Naive thymus-derived CD4-positive, alpha-beta T cell (primary cell): ENCODE data around the gene CCDC198. TPM values are rescaled to one million over a fixed set of nuclear protein-coding genes. Genes with fewer than 3 reads are reported as not detected.
A peak's percentile ranks its signal among the peaks of the same experiment; 100 is the strongest.

Experiments used
- ATAC-seq: fragments of 150-1000 bp; cut with Tn5 transposase; 2 replicates; pipeline ENCODE4 v1.10.0; 2021; ENCODE audit warnings: mild to moderate bottlenecking, moderate library complexity
- CTCF ChIA-PET: fragments of 350-600 bp; sonication (Branson Sonifier 250); formaldehyde crosslinking; loops from one replicate; lab custom pipeline; 2021; ENCODE audit warnings: antibody characterized with exemption; lab: Charles Lee
- POLR2A ChIA-PET: fragments of 350-600 bp; sonication (Branson Sonifier 250); formaldehyde crosslinking; loops from one replicate; lab custom pipeline; 2021; ENCODE audit warnings: antibody characterized with exemption, inconsistent platforms; lab: Charles Lee
- DNase-seq, 9 donors: peaks; one replicate each; pipeline versions ENCODE4 v3.0.0 to v3.0.0-alpha.2; 2020 to 2022; ENCODE audit warnings: mixed read lengths in 1 of 9
- H3K27ac ChIP-seq: one replicate; pipeline ENCODE4 v1.7.0; 2013; ENCODE audit warnings: mild to moderate bottlenecking, low read depth, low read length, moderate library complexity
- H3K27me3 ChIP-seq, 2 donors: one replicate each; pipeline ENCODE4 v1.7.0; 2013; ENCODE audit warnings: low read length in 2 of 2, mild to moderate bottlenecking in 2 of 2, moderate library complexity in 2 of 2; ENCODE audit not compliant: control insufficient read depth in 2 of 2, insufficient read depth in 2 of 2
- H3K36me3 ChIP-seq, 3 experiments: 1 replicate in 2 of 3; 2 replicates in 1 of 3; pipeline ENCODE4 v1.7.0; 2013; ENCODE audit warnings: low read length in 3 of 3, mild to moderate bottlenecking in 3 of 3, moderate library complexity in 1 of 3; ENCODE audit not compliant: insufficient read depth in 3 of 3, control insufficient read depth in 2 of 3
- H3K4me1 ChIP-seq, 2 donors: one replicate each; pipeline ENCODE4 v1.7.0; 2013; ENCODE audit warnings: low read length in 2 of 2, mild to moderate bottlenecking in 2 of 2, moderate library complexity in 1 of 2; ENCODE audit not compliant: control insufficient read depth in 2 of 2, insufficient read depth in 2 of 2
- H3K4me3 ChIP-seq: 2 replicates; pipeline ENCODE4 v1.7.0; 2013; ENCODE audit warnings: mild to moderate bottlenecking, low read length
- H3K9me3 ChIP-seq, 3 experiments: 1 replicate in 2 of 3; 2 replicates in 1 of 3; pipeline ENCODE4 v1.7.0; 2013; ENCODE audit warnings: low read length in 3 of 3; ENCODE audit not compliant: control insufficient read depth in 2 of 3
- H3K27ac Mint-ChIP-seq, 9 donors: one replicate each; pipeline ENCODE4 v1.8.0; 2020 to 2022; ENCODE audit warnings: mixed read lengths in 9 of 9, mild to moderate bottlenecking in 8 of 9, moderate library complexity in 5 of 9, inconsistent platforms in 2 of 9
- H3K27me3 Mint-ChIP-seq, 5 donors: one replicate each; pipeline ENCODE4 v1.8.0; 2021 to 2022; ENCODE audit warnings: mixed read lengths in 5 of 5, mild to moderate bottlenecking in 1 of 5
- H3K36me3 Mint-ChIP-seq, 5 donors: one replicate each; pipeline ENCODE4 v1.8.0; 2020 to 2022; ENCODE audit warnings: mixed read lengths in 5 of 5, mild to moderate bottlenecking in 3 of 5, inconsistent platforms in 1 of 5
- H3K4me1 Mint-ChIP-seq, 7 donors: one replicate each; pipeline ENCODE4 v1.8.0; 2020 to 2022; ENCODE audit warnings: mixed read lengths in 7 of 7, mild to moderate bottlenecking in 3 of 7, inconsistent platforms in 1 of 7
- H3K4me3 Mint-ChIP-seq, 10 donors: one replicate each; pipeline ENCODE4 v1.8.0; 2020 to 2022; ENCODE audit warnings: mild to moderate bottlenecking in 10 of 10, mixed read lengths in 10 of 10, moderate library complexity in 6 of 10, inconsistent platforms in 2 of 10
- H3K9me3 Mint-ChIP-seq, 11 donors: one replicate each; pipeline ENCODE4 v1.8.0; 2020 to 2022; ENCODE audit warnings: mixed read lengths in 11 of 11, mild to moderate bottlenecking in 4 of 11, inconsistent platforms in 1 of 11, moderate library complexity in 1 of 11
- intact Hi-C, 2 donors: fragments of 100-400 bp; cut with micrococcal nuclease; formaldehyde crosslinking; loops; one replicate each; pipeline ENCODE4 v1.15.1; 2023
- polyA plus RNA-seq, 2 donors: library from polyadenylated mRNA; unstranded; fragments of 300-500 nt; fragmentation: Illumina TruSeq; gene quantifications; one replicate each; pipeline ENCODE4 v1.2.3, GENCODE V29; 2021
- total RNA-seq, 6 experiments: library from RNA in 5 of 6; stranded (reverse) in 5 of 6; gene quantifications; 1 replicate in 5 of 6; 2 replicates in 1 of 6; pipeline ENCODE4 v1.2.3 and lab custom pipeline; 2021 to 2026

CCDC198 gene
- total and polyA plus RNA-seq, 7 experiments from 2014 or later = not detected

GRCh38 chr14:57487771-57488170 lies 5.9 kb downstream of the CCDC198 start:
- Histone ChIP-seq H3K36me3 (no peaks in the 10 kb centered on the region), H3K9me3 (no peaks in the 10 kb centered on the region), H3K4me3 (no peak overlapping the region), H3K4me1 (no peaks in the 10 kb centered on the region), H3K27me3 (no peaks in the 10 kb centered on the region), H3K27ac (no peak overlapping the region)
- POLR2A ChIA-PET = no interaction called here
- no peak for ATAC-seq
- H3K4me1 Mint-ChIP-seq = no peaks in the 10 kb centered on the region
- CTCF ChIA-PET = no interaction called here
- H3K9me3 Mint-ChIP-seq = peaks cover 0 to 2% (median 0%) of the 10 kb centered on the region in 11 donors
- no peak overlapping the region for H3K4me3 Mint-ChIP-seq
- DNase-seq = no peak
- H3K27ac Mint-ChIP-seq = no peak overlapping the region
- no peaks in the 10 kb centered on the region for H3K36me3 Mint-ChIP-seq
- H3K27me3 Mint-ChIP-seq = peaks cover 2 to 10% (median 7%) of the 10 kb centered on the region in 5 donors
- intact Hi-C loops = loop anchor here in 1 of 2 donors (10.0 kb wide), 1 partner anchor 677 kb away; no protein-coding TSS in a partner anchor

- Histone ChIP-seq H3K4me3 (no peak overlapping the region), H3K36me3 (no peaks in the 10 kb centered on the region), H3K4me1 (no peaks in the 10 kb centered on the region), H3K27me3 (no peaks in the 10 kb centered on the region), H3K27ac (no peak overlapping the region), H3K9me3 (no peaks in the 10 kb centered on the region)
- ATAC-seq (no peak), DNase-seq (peak in 2 of 9 donors; percentile 1 to 2)
- Mint-ChIP-seq H3K4me1 (peaks cover 0 to 3% (median 0%) of the 10 kb centered on the region in 7 donors), H3K27ac (no peak overlapping the region), H3K4me3 (no peak overlapping the region), H3K9me3 (peaks cover 0 to 2% (median 0%) of the 10 kb centered on the region in 11 donors), H3K27me3 (peaks cover 2 to 8% (median 6%) of the 10 kb centered on the region in 5 donors), H3K36me3 (no peaks in the 10 kb centered on the region)
- ChIA-PET POLR2A (no interaction called here), CTCF (no interaction called here)
- intact Hi-C loops = loop anchor here (1.0 to 10.0 kb wide), 2 partner anchors 585 to 678 kb away; no protein-coding TSS in a partner anchor
Observed at GRCh38 chr14:57486767-57487379, 6.8 kb downstream of the CCDC198 start.

DNA sequence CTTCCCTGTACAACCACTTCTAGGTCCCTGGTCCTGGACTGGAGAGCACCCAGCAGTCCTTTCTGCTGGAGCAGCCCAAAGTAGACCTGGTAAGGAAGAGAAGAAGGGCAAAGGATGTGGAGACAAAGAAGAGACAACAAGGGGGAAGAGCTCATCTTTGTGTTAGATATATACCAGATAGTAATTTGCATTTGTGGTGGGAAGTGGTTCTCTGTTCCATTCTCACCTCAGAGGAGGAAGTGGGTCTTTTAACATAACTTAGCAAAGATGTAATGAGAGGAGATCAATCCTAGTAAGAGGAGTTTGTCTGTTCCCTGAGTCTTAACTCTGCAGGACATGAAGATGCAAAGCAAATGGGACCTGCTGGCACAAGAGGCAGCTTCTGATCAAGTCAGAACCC lies 8.0 kb downstream of the CCDC198 start:
- intact Hi-C loops = loop anchor here (1.0 to 10.0 kb wide), 2 partner anchors 587 to 679 kb away; no protein-coding TSS in a partner anchor
- ChIA-PET CTCF (no interaction called here), POLR2A (no interaction called here)
- DNase-seq (no peak), ATAC-seq (no peak)
- Histone ChIP-seq H3K9me3 (no peaks in the 10 kb centered on the region), H3K27ac (no peak overlapping the region), H3K4me3 (no peak overlapping the region), H3K4me1 (no peaks in the 10 kb centered on the region), H3K27me3 (no peaks in the 10 kb centered on the region), H3K36me3 (no peaks in the 10 kb centered on the region)
- Mint-ChIP-seq H3K27me3 (peaks cover 0 to 6% (median 4%) of the 10 kb centered on the region in 5 donors), H3K36me3 (no peaks in the 10 kb centered on the region), H3K4me1 (peaks cover 0 to 3% (median 0%) of the 10 kb centered on the region in 7 donors), H3K4me3 (no peak overlapping the region), H3K9me3 (peaks cover 0 to 2% (median 0%) of the 10 kb centered on the region in 11 donors), H3K27ac (no peak overlapping the region)

- POLR2A ChIA-PET = interaction anchor here (0.6 kb wide), 1 partner anchor 1390 kb away, joined by 3 read pairs; no protein-coding TSS in a partner anchor
- CTCF ChIA-PET = interaction anchor here (0.8 kb wide), 1 partner anchor 9 kb away, joined by 3 read pairs; no protein-coding TSS in a partner anchor
Observed at GRCh38 chr14:57482120-57482519, 11.5 kb downstream of the CCDC198 start.

DNA sequence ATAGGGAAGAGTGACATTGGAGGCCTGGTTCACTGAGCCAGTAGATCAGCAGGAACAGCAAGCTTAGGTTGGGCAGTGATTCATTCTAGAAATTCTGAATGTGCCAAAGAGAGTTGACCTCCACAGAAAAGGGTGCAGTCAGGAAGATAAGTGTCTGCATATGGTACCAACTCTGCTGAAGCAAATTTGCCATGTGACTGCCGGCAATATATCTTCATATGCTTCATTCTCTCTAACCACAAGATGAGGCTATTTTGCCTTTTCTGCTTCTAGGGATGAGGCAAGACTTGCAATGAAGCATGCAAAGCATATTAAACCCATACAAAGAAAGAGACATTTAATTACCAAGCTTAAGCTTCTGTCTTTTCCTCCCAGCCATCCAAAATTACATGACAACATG lies 13.6 kb downstream of the CCDC198 start:
- intact Hi-C loops = loop anchor here in 1 of 2 donors (10.0 kb wide), 1 partner anchor 685 kb away; no protein-coding TSS in a partner anchor
- no peaks in the 10 kb centered on the region for H3K36me3 Mint-ChIP-seq
- no peak overlapping the region for H3K27ac ChIP-seq
- no peaks in the 10 kb centered on the region for H3K36me3 ChIP-seq
- no peaks in the 10 kb centered on the region for H3K9me3 Mint-ChIP-seq
- H3K9me3 ChIP-seq = no peaks in the 10 kb centered on the region
- no peaks in the 10 kb centered on the region for H3K27me3 ChIP-seq
- ATAC-seq (no peak), DNase-seq (no peak)
- peaks cover 0 to 3% (median 0%) of the 10 kb centered on the region in 7 donors for H3K4me1 Mint-ChIP-seq
- CTCF ChIA-PET = no interaction called here
- H3K4me3 Mint-ChIP-seq = no peak overlapping the region
- H3K4me3 ChIP-seq = no peak overlapping the region
- POLR2A ChIA-PET = no interaction called here
- peaks cover 0 to 17% (median 0%) of the 10 kb centered on the region in 5 donors for H3K27me3 Mint-ChIP-seq
- no peaks in the 10 kb centered on the region for H3K4me1 ChIP-seq
- no peak overlapping the region for H3K27ac Mint-ChIP-seq

More at GRCh38 chr14:57482120-57482519, 11.5 kb downstream of the CCDC198 start:
- Mint-ChIP-seq H3K36me3 (no peaks in the 10 kb centered on the region), H3K4me3 (no peak overlapping the region), H3K27me3 (peaks cover 0 to 17% (median 0%) of the 10 kb centered on the region in 5 donors), H3K27ac (no peak overlapping the region), H3K9me3 (no peaks in the 10 kb centered on the region), H3K4me1 (peaks cover 0 to 3% (median 0%) of the 10 kb centered on the region in 7 donors)
- Histone ChIP-seq H3K36me3 (no peaks in the 10 kb centered on the region), H3K4me1 (no peaks in the 10 kb centered on the region), H3K27me3 (no peaks in the 10 kb centered on the region), H3K9me3 (no peaks in the 10 kb centered on the region), H3K4me3 (no peak overlapping the region), H3K27ac (no peak overlapping the region)
- intact Hi-C loops = loop anchor here in 1 of 2 donors (10.0 kb wide), 1 partner anchor 683 kb away; no protein-coding TSS in a partner anchor
- DNase-seq (no peak), ATAC-seq (no peak)

DNA sequence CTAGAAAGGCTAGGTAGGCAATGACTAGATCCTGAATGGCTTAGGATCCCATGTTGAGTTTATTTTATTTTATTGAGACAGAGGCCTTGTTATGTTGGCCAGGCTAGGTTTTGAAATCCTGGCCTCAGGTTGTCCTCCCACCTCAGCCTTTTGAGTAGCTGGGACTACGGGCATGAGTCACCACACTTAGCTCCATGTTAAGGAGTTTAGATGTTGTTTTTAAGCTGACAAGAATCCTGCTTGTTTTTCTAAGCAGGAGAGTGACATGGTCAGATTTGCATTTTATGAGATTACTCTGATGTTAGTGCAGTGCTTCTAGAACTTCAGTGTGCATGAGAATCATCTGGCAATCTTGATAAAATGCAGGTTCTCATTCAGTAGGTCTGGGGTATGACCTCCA lies 14.5 kb downstream of the CCDC198 start:
- DNase-seq = no peak
- H3K4me1 Mint-ChIP-seq = peaks cover 0 to 3% (median 0%) of the 10 kb centered on the region in 7 donors
- no peak overlapping the region for H3K27ac Mint-ChIP-seq
- H3K36me3 Mint-ChIP-seq = no peaks in the 10 kb centered on the region
- H3K4me3 Mint-ChIP-seq = no peak overlapping the region
- no peaks in the 10 kb centered on the region for H3K4me1 ChIP-seq
- H3K27ac ChIP-seq = no peak overlapping the region
- ChIA-PET CTCF (no interaction called here), POLR2A (no interaction called here)
- peaks cover 0 to 22% (median 0%) of the 10 kb centered on the region in 5 donors for H3K27me3 Mint-ChIP-seq
- H3K36me3 ChIP-seq = no peaks in the 10 kb centered on the region
- H3K27me3 ChIP-seq = no peaks in the 10 kb centered on the region
- H3K9me3 ChIP-seq = no peaks in the 10 kb centered on the region
- intact Hi-C loops = no loop called here
- H3K4me3 ChIP-seq = no peak overlapping the region
- ATAC-seq = no peak
- H3K9me3 Mint-ChIP-seq = no peaks in the 10 kb centered on the region
